Hindlimb muscle (tissue), 1 donor: ENCODE results near the gene KIRREL1. TPM values are rescaled to one million over a fixed set of nuclear protein-coding genes. Genes with fewer than 3 reads are reported as not detected.

ENCODE experiments used
- DNase-seq: peaks from one replicate; pipeline ENCODE4 v3.0.0-alpha.2; 2013
- polyA plus RNA-seq: library from polyadenylated mRNA; unstranded; fragments of 120-200 nt; gene quantifications from one replicate; pipeline ENCODE4 v1.2.1, GENCODE V29; 2013; ENCODE audit not compliant: insufficient read length

KIRREL1 gene
- polyA plus RNA-seq, 1 donor, result 28.7 TPM

DNA sequence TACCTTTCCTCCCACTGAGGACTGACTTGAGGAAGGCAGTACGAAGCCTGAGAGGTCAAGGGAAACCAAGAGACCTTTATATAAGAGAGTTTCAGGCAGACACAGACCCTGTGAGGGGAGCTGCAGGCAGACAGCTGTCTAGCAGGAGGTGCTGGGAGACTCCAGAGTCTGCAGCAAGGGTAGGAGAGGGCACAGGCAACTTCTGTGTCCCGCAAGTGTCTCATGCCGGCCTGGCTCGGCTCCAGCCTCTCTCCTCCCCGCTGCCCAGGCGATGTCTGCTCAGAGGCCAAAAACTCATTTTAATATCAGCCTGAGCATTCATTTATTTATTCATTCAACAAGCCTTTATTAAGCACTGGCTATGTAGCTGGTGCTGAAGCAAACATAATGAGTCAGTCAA is 83.0 kb downstream of the KIRREL1 start:
- DNase-seq, result no peak

DNA sequence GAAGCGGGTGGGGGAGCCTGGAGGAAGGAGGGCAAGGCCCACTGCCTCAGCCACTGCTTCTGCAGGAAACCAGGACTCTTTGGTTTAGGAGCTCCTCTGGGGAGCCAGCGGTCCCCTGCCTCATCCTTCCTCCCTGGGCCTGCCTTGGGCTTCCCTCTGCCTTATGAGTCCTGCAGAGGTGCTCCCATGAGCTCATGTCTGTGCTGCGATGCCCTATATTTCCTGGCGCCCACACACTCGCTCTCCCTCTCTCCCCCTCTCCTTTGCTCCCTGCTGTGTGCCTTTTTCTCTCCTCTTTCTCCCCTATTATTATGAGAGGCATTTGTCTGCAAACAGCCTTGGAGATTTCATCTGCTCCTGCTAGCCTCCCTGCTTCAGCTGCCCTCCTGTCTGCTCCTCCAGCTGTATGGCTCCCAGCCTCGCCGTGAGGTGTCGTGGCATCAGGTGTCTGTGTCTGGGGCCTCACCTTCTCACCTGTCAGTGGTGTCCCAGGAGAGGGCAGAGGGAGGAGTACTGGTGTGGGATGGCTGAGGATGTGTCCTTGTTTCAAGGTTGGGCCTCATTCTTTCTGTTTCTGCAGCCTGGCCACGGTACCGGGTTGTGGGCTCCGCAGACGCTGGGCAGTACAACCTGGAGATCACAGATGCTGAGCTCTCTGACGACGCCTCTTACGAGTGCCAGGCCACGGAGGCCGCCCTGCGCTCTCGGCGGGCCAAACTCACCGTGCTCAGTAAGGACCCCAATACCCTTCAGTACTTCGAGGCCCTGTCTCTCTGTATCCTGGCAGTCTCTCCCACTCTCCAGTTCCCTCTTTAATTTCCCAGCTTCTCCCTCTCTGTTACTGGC is 84.2 kb downstream of the KIRREL1 start:
- no peak for DNase-seq

DNA sequence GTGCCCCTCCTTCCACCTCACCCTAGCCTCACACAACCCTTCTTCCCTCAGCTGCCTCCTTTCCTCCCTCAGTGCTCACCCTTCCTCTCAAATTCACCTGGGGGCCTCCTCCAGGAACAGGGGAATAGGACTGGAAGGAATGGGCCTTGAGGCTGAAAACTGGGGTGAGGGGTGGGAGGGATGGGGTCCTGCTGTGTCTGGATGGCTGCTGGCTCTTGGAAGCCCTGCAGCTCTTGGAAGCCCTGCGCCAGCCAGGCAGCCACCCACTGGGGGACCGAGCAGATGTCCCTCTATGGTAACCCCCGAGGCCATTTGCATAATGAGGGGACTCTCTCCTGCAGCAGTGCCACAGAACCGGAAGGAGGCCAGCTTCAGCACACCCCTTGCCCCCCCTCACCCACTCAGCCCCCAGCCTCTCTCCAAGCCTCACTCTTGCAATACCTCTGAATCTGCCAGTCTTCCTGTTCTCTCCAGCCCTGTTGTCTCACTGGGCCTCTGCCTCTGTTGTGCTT is 85.2 kb downstream of the KIRREL1 start:
- DNase-seq, result no peak

DNA sequence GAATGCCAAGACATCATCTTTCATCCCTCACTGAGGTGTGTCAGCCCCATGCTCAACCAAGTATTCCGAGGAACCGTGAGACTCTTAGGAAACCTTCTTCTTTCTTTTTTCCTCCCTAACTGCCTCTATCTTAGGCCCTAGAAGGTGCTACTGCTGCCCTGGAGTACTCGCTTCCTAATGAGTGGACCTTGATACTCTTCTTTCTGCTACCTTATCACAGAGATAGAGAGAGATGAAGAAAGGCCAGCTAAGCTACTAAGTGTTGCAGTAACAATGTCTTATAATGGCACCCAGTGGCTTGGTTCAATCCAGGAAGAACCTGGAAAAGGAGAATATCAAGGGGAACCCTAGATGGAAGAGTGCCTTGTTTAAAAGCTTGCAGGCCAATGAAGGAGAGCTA is 86.6 kb downstream of the KIRREL1 start:
- no peak for DNase-seq

DNA sequence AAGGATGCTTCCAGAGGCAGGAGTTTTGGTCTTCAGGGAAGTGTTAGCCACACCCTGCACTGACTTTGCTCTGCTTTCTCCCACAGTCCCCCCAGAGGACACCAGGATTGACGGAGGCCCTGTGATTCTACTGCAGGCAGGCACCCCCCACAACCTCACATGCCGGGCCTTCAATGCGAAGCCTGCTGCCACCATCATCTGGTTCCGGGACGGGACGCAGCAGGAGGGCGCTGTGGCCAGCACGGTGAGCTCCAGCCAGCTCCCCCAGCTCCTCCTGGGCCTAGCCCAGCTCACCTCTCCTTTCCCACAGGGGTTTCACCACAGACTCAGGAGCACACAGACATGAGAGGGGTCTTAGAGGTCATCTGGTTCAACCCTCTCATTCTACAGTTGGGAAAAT is 90.9 kb downstream of the KIRREL1 start:
- no peak for DNase-seq

DNA sequence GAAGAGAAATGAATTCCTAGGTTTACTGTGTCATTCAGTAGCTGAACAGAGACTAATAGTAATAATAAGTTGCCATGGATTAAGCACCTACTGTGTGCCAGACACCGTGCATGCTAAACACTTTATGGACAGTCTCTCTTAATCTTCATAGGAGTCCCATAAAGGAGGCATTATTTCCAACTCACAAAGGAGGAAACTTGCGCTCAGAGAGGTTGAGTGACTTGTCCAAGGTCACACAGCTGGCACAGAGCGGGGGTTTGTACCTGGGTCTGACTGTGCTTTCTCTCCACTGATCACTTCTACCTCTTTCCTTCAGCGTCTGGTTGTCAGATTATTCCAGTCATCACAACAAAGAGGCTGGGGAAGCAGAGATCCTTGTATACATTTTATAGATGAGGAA is 91.3 kb downstream of the KIRREL1 start:
- no peak for DNase-seq

DNA sequence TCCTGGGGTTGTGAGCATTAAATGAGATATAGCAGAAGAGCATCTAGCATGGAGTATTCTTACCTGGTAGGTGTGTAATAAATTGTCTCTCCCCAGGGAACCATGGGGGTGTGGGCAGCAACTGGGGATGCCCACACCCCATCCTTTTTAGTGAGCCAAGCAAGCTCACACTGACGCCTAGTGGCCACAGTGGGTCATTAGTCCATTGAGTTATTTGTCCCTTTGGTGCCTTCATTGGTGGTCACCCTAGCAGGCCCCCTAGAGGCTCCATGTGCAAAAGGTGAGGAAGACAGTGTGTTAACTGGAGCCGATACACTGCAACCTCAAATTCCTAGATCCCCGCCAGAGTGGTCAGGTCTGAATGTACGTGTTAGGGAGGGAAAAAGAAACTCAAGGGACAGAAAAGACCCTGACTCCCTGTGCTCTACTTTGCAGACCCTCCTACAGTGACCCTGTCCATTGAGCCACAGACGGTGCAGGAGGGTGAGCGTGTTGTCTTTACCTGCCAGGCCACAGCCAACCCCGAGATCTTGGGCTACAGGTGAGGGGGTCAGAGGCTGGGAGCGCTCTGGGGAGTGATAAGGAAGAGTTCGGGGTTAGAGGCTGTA is 94.0 kb downstream of the KIRREL1 start:
- DNase-seq, result peak; percentile 67

DNA sequence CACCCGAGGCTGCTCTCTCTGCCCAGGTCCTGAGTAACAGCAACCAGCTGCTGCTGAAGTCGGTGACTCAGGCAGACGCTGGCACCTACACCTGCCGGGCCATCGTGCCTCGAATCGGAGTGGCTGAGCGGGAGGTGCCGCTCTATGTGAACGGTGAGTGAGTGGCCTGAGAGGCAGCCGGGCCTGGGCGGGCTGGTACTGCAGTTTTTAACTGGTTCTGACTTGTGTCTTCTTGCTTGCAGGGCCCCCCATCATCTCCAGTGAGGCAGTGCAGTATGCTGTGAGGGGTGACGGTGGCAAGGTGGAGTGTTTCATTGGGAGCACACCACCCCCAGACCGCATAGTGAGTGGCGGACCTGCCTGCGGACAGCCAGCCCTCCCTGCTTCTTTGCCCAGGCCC is 96.0 kb downstream of the KIRREL1 start:
- DNase-seq, result no peak

DNA sequence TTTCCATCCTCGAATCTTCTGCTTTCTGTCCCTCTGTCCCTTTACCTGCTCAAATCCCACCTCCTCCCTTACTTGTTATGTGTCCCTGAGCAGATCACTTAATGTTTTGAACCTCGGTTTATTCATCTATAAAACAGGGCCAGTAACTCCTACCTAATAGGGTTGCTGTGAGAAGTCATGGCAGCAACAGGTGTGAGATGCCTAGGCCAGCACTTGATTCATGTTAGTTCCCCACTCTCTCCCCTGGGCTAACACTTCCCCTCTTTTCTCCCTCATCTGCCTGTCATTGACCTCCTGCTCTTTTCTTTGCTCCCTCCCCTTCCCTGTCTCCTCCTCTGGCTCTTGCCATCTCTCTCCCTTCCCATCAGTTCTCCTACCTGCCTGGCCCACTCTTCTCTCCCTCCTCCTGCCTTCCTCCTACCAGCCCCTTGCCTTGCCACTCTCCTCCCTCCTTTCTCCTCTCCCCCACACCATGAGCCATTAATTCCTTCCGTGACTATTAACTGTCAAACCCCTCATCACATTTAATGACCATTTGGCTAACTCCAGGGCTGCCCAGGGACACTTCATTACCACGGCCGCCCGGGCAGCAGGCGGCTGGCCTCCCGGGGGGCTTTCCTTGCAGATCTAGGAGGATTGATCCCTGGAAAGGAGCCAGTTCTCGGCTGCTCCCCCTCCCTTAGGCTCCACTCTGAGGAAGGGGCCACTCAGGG is 96.6 kb downstream of the KIRREL1 start:
- no peak for DNase-seq

DNA sequence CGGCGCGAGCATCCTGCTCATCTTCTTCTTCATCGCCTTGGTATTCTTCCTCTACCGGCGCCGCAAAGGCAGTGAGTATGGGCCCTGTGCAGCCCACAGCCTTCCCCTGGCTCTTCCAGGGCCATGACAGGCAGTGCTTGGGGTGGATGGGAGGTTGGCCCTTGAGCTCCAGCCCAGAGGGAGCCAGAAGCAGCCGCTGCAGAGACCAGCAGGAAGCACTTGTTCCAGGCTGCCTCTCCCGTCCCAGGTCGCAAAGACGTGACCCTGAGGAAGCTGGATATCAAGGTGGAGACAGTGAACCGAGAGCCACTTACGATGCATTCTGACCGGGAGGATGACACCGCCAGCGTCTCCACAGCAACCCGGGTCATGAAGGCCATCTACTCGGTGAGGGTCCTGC is 99.9 kb downstream of the KIRREL1 start:
- no peak for DNase-seq

DNA sequence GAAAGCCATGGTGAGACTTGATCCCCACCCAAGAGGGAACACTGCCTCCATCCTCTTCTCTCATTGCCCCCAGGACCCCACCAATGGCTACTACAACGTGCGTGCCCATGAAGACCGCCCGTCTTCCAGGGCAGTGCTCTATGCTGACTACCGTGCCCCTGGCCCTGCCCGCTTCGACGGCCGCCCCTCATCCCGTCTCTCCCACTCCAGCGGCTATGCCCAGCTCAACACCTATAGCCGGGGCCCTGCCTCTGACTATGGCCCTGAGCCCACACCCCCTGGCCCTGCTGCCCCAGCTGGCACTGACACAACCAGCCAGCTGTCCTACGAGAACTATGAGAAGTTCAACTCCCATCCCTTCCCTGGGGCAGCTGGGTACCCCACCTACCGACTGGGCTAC is 101.1 kb downstream of the KIRREL1 start:
- no peak for DNase-seq

DNA sequence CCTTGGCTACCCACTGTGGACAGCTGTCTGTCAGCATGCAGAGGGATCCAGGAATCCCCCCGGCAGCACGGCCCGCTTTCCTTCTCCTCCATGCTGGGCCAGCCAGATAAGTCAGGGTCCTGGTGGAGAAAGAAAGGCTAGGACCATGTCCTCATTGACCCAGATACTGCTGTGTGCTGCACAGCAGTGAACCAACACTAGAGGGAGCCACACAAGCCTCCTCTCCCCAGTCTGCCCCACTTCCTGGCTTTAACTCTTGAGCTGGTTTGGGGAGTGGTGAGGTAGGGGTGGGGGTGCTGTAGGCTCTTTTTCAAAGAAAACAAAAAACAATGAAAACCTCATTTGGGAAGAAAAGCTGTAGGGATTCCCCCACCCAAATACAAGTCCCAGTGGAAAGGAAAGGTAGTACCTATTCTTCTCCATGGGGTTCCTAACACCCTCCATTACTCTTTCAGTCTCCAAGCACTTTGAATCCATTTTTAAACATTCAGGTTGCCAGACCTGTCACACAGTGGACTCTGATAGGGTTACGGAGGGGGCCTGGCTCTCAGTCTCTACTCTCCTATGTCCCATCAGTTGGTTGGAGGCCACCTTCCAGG is 102.4 kb downstream of the KIRREL1 start:
- DNase-seq, result no peak

DNA sequence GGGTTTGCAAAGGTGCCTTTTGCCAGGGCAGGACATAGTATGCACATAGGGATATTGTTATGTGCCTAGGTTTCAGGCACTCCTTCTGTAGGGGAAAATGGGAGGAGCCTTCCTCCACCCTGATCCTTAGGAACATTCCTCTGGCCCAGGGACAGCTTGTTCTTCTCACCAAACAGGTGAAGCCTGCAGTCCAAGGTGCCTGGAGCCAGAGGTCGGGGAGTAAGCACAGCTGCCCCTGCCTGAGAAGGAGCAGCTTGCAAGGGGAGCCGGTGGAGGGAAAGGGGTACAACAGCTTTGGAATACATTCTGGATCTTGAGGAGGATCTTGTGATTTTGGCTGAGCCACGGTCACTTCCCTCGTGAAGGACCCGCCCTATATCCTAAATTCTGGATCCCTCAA is 104.8 kb downstream of the KIRREL1 start:
- DNase-seq, result no peak

DNA sequence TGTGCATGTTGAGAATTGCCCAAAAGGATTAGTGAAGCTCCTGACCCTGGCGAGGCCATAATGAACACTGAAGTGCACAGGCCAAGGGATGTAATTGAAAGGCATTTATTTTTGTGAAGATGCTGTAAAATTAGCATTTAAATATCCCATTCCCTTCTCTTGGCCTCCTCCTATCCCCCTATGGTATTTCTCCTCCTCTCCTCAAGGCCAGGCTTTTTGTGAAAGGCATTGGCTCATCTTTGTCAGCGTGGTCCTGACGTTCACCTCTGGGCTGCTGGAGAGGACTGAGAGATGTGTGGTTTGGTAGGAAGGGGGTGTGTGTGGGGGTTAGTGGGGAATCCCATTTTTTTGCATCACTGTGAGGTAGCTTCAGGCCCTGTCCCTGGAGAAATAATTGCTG is 105.7 kb downstream of the KIRREL1 start:
- no peak for DNase-seq

DNA sequence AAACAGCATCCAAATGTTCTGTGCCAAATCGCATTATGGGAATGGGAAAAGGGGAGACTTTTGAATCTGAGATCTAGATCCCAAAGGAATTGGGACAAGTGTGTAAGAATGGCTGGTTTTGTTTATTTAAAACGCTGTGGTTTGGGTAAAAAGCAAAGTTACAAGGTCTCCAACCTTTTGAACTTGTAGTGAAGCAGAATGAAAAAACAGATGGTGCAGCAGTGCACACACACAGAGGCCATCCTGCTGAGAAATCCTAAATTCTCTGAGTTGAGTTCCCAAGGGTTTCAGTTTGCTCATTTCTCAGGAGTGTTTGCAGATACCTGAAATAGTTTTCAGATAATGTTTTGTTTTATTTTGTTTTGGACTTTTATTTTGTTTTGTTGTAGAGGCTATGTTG is 107.1 kb downstream of the KIRREL1 start:
- no peak for DNase-seq

DNA sequence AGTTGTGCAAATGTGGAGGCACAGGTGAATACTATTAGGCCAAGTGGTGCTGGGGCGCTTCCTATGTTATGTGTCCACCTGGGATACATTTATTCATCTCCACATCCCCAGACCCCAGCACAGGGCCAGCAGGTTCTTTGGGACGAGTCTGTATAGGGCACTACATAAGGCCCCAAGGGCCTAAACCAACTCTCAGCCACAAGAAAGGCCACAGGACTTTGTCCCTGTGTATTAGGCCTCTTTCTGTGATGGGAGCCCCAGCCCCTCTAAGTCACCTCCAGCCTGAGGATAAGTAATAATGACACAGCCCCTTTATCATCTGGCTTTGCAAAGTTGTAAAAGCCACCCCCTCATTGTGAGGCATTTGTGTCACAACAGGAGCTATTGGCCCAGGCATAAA is 108.0 kb downstream of the KIRREL1 start:
- DNase-seq, result no peak

DNA sequence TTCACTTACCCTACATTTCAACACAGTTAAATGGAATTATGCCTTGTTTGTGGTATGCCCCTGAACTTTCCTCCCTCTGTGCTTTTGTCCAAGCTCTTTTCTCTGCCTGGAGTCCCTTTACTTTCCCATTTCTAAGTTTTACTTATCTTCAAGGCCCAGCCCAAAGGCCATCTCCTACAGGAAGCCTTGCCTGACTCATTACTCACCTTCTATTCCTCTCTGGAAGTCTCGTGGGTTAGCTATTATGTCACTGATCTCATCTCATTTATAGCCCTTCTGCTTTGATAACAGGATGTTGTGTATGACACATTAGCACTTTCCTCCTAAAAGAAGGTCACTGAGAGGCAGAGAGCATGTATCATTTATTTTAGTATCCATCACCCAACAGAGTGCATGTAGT is 108.5 kb downstream of the KIRREL1 start:
- no peak for DNase-seq

DNA sequence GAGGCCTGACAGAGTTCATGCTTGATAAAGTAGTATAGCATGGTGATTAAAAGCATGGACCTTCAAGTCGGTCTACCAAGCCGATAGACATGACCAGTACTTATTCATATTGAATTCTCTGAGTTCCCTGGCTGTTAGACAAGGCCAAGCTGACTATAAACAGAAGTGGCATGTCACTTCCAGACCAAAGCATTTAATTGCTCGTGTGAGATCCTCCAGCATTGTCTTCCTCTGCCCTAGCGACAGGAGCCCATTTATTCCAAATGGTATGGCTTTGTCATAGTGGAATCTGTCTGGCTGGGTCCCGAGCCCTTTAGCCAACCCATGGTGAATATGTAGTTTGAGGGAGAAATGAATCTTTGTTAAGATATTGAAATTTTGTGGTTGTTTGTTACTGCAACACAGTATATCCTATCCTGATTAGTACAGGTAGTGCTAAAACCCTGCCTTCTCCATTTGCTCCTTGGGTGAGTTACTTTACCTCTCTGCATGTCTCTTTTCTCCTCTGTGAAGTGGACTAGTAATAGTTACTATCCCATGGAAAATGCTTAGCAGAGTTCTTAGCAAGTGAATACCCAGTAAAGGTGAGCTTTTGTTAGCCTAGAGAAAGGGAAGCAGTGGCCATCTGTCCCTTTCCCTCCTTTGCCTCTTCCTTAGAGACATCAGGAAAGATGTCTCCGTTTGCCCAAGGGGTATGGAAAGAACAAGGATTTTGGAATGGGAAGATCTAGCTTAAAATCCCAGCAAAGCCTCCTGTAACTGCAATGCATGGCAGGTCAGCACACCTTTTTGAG is 109.6 kb downstream of the KIRREL1 start:
- DNase-seq, result no peak

DNA sequence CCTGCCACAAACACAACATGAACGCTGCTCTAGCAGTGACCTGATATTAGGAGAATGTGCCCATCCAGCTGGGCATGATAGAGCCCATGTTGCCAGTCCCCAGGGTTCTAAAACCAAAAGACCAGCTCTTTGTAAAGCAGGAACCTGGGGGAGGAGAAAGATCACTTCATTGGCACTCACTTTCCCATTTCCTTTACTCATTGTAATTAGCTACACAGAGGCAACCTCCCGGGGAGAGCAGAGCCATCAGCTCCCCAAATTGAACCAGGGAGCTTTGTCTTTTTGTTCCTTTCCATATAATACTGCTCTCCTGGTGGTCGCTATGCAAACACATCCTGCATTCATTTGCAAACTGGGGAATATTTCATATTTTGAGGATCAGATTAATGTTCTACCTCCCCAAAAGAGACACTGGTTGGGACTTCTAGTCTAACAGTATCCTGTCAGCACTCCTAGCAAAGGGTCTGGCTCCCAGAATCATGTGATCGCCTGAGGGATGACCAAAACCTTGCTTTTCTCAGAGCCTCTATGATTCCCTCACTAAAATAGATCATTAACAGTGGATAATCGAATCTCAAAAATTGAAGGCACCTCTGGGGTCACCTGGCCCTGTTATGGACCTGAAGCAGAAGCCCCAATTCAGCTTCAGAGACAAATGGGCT is 110.5 kb downstream of the KIRREL1 start:
- no peak for DNase-seq

DNA sequence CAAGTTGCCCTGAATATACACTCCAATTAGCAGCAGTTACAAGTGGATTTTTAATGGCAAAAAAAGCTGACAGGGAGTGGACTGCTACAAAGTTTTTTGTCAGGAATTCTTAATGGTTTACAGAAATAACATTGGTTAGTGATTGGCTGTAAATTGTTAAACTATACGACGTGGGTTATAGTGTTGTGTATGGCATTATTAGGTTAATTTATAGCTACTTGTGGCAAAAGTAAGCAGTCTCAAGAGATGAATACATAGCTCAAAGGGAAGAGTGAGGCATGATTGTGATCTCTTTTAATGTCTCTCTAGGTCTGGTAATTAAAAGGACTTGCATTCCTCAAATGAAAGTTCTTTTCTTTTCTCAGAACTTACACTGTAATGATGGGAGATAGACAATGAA is 111.4 kb downstream of the KIRREL1 start:
- DNase-seq, result no peak

DNA sequence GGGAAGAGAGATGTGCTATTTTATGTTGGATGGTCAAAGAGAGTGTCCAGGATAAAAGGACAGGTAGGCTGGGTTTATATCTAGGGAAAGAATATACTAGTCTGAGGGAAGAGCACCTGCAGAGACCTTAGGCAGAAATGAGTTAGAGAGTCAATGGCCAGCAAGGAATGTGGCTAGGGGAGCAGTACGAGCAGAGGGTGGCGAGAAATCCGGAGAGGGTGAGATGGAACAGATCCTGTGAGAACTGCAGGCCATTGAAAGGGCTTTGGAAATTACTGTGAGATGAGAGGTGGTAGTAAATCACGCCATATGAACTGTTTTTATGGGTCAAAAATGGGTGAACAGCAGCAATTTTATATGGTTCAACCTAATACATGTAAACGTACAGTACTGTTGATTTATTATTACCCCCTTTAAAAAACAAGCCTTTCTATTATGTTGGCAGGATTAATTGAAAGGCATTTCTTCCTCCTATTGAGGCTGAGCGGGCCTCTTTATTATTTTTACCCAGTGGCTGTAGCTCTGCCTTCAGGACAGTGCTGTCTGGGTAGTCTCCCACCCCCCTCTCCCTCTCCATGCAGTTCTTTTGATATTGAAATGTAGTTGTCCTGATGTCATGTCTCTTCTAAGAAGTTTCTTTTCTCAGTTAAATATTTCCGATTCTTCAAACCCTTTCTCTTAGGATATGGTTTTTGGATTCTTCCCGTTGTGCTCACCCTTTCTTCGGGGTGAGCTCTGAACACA is 112.1 kb downstream of the KIRREL1 start:
- no peak for DNase-seq
